Activated CD8-positive, alpha-beta memory T cell treated with anti-CD3 and anti-CD28 coated beads for 4 hours (primary cell): Measurements from ENCODE around the gene OLIG3.

ENCODE experiments used
- DNase-seq, 2 donors: peaks; one replicate each; pipeline ENCODE4 v3.0.0-alpha.2; 2020; ENCODE audit warnings: low read depth in 2 of 2

The OLIG3 gene

GRCh38 chr6:137496368-137496767 lies 2.2 kb upstream of the OLIG3 start:
- no peak for DNase-seq

GRCh38 chr6:137495703-137496336 lies 1.6 kb upstream of the OLIG3 start:
- DNase-seq: no peak

- DNase-seq: no peak
These were observed 951 bp upstream of the OLIG3 start for GRCh38 chr6:137494988-137495702.

- DNase-seq: no peak
These were observed 766 bp downstream of the OLIG3 start for GRCh38 chr6:137493218-137494038.

GRCh38 chr6:137492289-137493217 lies 1.6 kb downstream of the OLIG3 start:
- no peak for DNase-seq

- no peak for DNase-seq
These were observed 2.7 kb downstream of the OLIG3 start for GRCh38 chr6:137491478-137491877.

- no peak for DNase-seq
These were observed 3.2 kb downstream of the OLIG3 start for GRCh38 chr6:137490961-137491360.

- no peak for DNase-seq
These were observed 3.9 kb downstream of the OLIG3 start for GRCh38 chr6:137490006-137490905.

- DNase-seq: no peak
These were observed 4.9 kb downstream of the OLIG3 start for GRCh38 chr6:137489046-137490005.

GRCh38 chr6:137488150-137489045 lies 5.8 kb downstream of the OLIG3 start:
- DNase-seq: no peak

- no peak for DNase-seq
These were observed 6.4 kb downstream of the OLIG3 start for GRCh38 chr6:137487869-137488149.

- no peak for DNase-seq
These were observed 6.9 kb downstream of the OLIG3 start for GRCh38 chr6:137487181-137487868.

- DNase-seq: no peak
These were observed 7.8 kb downstream of the OLIG3 start for GRCh38 chr6:137486416-137486815.

GRCh38 chr6:137480431-137480830 lies 13.8 kb downstream of the OLIG3 start:
- no peak for DNase-seq

GRCh38 chr6:137475103-137475502 lies 19.1 kb downstream of the OLIG3 start:
- DNase-seq: no peak

GRCh38 chr6:137473598-137473997 lies 20.6 kb downstream of the OLIG3 start:
- no peak for DNase-seq

- no peak for DNase-seq
These were observed 21.5 kb downstream of the OLIG3 start for GRCh38 chr6:137472641-137473137.

GRCh38 chr6:137471986-137472385 lies 22.2 kb downstream of the OLIG3 start:
- DNase-seq: no peak
